ENCODE results near the gene TARP.

DNA sequence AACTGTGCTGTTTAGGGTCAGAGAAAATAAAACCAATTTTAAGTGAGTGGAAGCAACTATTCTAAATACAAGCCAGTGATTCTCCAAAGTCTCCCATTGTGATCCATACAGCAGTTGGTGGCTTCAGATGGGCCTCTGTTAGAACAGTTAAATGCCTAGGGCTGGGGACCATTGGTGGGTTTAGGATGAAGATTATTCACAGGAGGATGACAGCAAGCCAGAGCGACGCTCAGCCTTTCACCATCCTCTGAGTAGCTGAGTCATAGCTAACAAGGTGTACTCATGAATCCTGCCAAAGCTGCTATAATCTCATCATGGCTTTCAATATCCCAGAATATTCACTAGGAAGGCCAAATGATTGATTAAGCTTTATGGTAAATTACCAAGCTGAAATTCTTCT lies 55.8 kb downstream of the TARP start:
- no peak for TF ChIP-seq CTCF (conservative IDR thresholded peaks at IDR 0.05)
- no peak for TF ChIP-seq EZH2 (IDR thresholded peaks at IDR 0.05; ENCODE audit: low read depth)
